HepG2 (cell line): ENCODE data around the gene ITGA7.

Experiments
- HMG20B ChIP-seq: conservative IDR thresholded peaks from 2 replicates; pipeline ENCODE4 v1.6.1; 2016; ENCODE audit warnings: missing genetic modification reagents, missing compliant biosample characterization
- MED1 ChIP-seq: sonication (generic); formaldehyde crosslinking; IDR thresholded peaks from 2 replicates; pipeline ENCODE4 v1.4.0; 2020; ENCODE audit warnings: missing genetic modification reagents
- MTF1 ChIP-seq: sonication (generic); formaldehyde crosslinking; IDR thresholded peaks from 2 replicates; pipeline ENCODE4 v1.5.0; 2020; ENCODE audit warnings: missing genetic modification reagents
- POLR2A ChIP-seq, 2 experiments: IDR thresholded peaks; 2 replicates each; pipeline ENCODE4 v1.6.1; 2011; ENCODE audit warnings: low read depth in 2 of 2, low read length in 2 of 2, mild to moderate bottlenecking in 1 of 2, moderate library complexity in 1 of 2; ENCODE audit not compliant: insufficient read depth in 1 of 2
- RAD21 ChIP-seq: fragments of 450-650 bp; formaldehyde crosslinking; IDR thresholded peaks from 2 replicates; pipeline ENCODE4 v1.5.0; 2020; ENCODE audit warnings: mild to moderate bottlenecking
- ZNF431 ChIP-seq: sonication (generic); formaldehyde crosslinking; IDR thresholded peaks from 2 replicates; pipeline ENCODE4 v1.9.0; 2022; ENCODE audit warnings: missing genetic modification reagents, low read depth, mild to moderate bottlenecking, borderline replicate concordance
- ZNF558 ChIP-seq: sonication (generic); formaldehyde crosslinking; IDR thresholded peaks from 2 replicates; pipeline ENCODE4 v1.9.0; 2022; ENCODE audit warnings: mild to moderate bottlenecking, missing genetic modification reagents, borderline replicate concordance
- TF ChIP-seq, protein P1 (sequence below): sonication (generic); formaldehyde crosslinking; IDR thresholded peaks from 2 replicates; pipeline ENCODE4 v1.5.0; 2020; ENCODE audit warnings: mild to moderate bottlenecking, missing genetic modification reagents, moderate library complexity
- TF ChIP-seq, protein P2 (sequence below): sonication (generic); formaldehyde crosslinking; IDR thresholded peaks from 2 replicates; pipeline ENCODE4 v1.4.0; 2020; ENCODE audit warnings: missing genetic modification reagents
- TF ChIP-seq, protein P3 (sequence below): sonication (generic); formaldehyde crosslinking; IDR thresholded peaks from 2 replicates; pipeline ENCODE4 v1.4.0; 2020; ENCODE audit warnings: missing genetic modification reagents
- TF ChIP-seq, protein P4 (sequence below): sonication (generic); formaldehyde crosslinking; IDR thresholded peaks from 2 replicates; pipeline ENCODE4 v1.9.0; 2021; ENCODE audit warnings: missing genetic modification reagents, borderline replicate concordance
- TF ChIP-seq, protein P5 (sequence below): sonication (generic); formaldehyde crosslinking; IDR thresholded peaks from 2 replicates; pipeline ENCODE4 v1.5.0; 2020; ENCODE audit warnings: missing genetic modification reagents, mild to moderate bottlenecking, borderline replicate concordance

DNA sequence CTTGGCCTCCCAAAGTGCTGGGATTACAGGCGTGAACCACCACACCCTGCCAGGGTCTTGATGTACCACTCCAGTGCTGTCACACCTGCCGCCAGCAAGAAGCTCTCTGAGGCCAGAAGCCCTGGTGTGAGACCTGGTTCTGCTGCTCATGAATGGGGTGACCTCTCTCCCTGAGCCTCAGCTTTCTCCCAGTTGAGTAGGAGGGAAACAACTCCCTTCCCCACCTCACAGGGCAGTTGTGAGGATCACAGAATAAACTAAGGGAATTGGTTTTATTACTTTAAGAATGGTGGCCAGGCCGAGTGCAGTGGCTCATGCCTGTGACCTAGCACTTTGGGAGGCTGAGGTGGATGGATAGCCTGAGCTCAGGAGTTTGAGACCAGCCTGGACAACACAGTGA is 26.9 kb upstream of the ITGA7 start:
- TF ChIP-seq, protein P1, sequence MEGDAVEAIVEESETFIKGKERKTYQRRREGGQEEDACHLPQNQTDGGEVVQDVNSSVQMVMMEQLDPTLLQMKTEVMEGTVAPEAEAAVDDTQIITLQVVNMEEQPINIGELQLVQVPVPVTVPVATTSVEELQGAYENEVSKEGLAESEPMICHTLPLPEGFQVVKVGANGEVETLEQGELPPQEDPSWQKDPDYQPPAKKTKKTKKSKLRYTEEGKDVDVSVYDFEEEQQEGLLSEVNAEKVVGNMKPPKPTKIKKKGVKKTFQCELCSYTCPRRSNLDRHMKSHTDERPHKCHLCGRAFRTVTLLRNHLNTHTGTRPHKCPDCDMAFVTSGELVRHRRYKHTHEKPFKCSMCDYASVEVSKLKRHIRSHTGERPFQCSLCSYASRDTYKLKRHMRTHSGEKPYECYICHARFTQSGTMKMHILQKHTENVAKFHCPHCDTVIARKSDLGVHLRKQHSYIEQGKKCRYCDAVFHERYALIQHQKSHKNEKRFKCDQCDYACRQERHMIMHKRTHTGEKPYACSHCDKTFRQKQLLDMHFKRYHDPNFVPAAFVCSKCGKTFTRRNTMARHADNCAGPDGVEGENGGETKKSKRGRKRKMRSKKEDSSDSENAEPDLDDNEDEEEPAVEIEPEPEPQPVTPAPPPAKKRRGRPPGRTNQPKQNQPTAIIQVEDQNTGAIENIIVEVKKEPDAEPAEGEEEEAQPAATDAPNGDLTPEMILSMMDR (CRISPR knock-in tag), result no peak
- TF ChIP-seq RAD21, result no peak
- TF ChIP-seq POLR2A (IDR thresholded peaks at IDR 0.05; ENCODE audit: insufficient read depth in 1 of 2, low read depth in 2 of 2, low read length in 2 of 2), result no peak
- TF ChIP-seq, protein P2, sequence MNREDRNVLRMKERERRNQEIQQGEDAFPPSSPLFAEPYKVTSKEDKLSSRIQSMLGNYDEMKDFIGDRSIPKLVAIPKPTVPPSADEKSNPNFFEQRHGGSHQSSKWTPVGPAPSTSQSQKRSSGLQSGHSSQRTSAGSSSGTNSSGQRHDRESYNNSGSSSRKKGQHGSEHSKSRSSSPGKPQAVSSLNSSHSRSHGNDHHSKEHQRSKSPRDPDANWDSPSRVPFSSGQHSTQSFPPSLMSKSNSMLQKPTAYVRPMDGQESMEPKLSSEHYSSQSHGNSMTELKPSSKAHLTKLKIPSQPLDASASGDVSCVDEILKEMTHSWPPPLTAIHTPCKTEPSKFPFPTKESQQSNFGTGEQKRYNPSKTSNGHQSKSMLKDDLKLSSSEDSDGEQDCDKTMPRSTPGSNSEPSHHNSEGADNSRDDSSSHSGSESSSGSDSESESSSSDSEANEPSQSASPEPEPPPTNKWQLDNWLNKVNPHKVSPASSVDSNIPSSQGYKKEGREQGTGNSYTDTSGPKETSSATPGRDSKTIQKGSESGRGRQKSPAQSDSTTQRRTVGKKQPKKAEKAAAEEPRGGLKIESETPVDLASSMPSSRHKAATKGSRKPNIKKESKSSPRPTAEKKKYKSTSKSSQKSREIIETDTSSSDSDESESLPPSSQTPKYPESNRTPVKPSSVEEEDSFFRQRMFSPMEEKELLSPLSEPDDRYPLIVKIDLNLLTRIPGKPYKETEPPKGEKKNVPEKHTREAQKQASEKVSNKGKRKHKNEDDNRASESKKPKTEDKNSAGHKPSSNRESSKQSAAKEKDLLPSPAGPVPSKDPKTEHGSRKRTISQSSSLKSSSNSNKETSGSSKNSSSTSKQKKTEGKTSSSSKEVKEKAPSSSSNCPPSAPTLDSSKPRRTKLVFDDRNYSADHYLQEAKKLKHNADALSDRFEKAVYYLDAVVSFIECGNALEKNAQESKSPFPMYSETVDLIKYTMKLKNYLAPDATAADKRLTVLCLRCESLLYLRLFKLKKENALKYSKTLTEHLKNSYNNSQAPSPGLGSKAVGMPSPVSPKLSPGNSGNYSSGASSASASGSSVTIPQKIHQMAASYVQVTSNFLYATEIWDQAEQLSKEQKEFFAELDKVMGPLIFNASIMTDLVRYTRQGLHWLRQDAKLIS (CRISPR knock-in tag), result no peak
- TF ChIP-seq, protein P3, sequence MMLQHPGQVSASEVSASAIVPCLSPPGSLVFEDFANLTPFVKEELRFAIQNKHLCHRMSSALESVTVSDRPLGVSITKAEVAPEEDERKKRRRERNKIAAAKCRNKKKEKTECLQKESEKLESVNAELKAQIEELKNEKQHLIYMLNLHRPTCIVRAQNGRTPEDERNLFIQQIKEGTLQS (CRISPR knock-in tag), result no peak
- TF ChIP-seq, protein P4, sequence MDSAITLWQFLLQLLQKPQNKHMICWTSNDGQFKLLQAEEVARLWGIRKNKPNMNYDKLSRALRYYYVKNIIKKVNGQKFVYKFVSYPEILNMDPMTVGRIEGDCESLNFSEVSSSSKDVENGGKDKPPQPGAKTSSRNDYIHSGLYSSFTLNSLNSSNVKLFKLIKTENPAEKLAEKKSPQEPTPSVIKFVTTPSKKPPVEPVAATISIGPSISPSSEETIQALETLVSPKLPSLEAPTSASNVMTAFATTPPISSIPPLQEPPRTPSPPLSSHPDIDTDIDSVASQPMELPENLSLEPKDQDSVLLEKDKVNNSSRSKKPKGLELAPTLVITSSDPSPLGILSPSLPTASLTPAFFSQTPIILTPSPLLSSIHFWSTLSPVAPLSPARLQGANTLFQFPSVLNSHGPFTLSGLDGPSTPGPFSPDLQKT, result no peak
- TF ChIP-seq, protein P5, sequence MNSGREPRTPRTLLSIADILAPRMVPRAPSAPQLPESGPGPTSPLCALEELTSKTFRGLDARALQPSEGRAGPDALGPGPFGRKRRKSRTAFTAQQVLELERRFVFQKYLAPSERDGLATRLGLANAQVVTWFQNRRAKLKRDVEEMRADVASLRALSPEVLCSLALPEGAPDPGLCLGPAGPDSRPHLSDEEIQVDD (CRISPR knock-in tag), result no peak
- no peak for TF ChIP-seq MED1 (CRISPR knock-in tag)
- no peak for TF ChIP-seq HMG20B (CRISPR knock-in tag)
- TF ChIP-seq MTF1 (CRISPR knock-in tag), result no peak
- no peak for TF ChIP-seq ZNF558 (CRISPR knock-in tag)
- no peak for TF ChIP-seq ZNF431 (CRISPR knock-in tag)
